K562 (cell line): Measurements from ENCODE around the gene S100A1. TPM values are rescaled to one million over a fixed set of nuclear protein-coding genes. Genes with fewer than 3 reads are reported as not detected.

Experiments used
- BACH1 ChIP-seq: fragments of 200-800 bp; sonication (Bioruptor generic); IDR thresholded peaks from 2 replicates; pipeline ENCODE4 v1.6.1; 2016; ENCODE audit warnings: missing genetic modification characterization, missing compliant biosample characterization
- CXXC5 ChIP-seq: fragments of 250-450 bp; sonication (Bioruptor Pico); IDR thresholded peaks from 2 replicates; pipeline ENCODE4 v1.8.0; 2022; ENCODE audit warnings: inconsistent platforms, mild to moderate bottlenecking, moderate library complexity
- HNRNPLL ChIP-seq: fragments of 200-400 bp; formaldehyde crosslinking; IDR thresholded peaks from 2 replicates; pipeline ENCODE4 v1.6.1; 2017; ENCODE audit warnings: low read length, low read depth, mild to moderate bottlenecking; ENCODE audit not compliant: poor library complexity, severe bottlenecking
- NR4A1 ChIP-seq, 2 experiments: fragments of 250-450 bp in 1 of 2; fragments of 450-650 bp in 1 of 2; sonication (Bioruptor Pico) in 1 of 2; IDR thresholded peaks; 2 replicates each; pipeline versions ENCODE4 v1.4.0 to v1.6.1; 2016 to 2020; ENCODE audit warnings: mild to moderate bottlenecking in 2 of 2, missing compliant biosample characterization in 1 of 2, missing genetic modification characterization in 1 of 2, moderate library complexity in 1 of 2
- PHB2 ChIP-seq: fragments of 450-650 bp; IDR thresholded peaks from 2 replicates; pipeline ENCODE4 v1.6.1; 2017; ENCODE audit warnings: low read depth
- RBM14 ChIP-seq: fragments of 200-400 bp; formaldehyde crosslinking; IDR thresholded peaks from 2 replicates; pipeline ENCODE4 v1.6.1; 2018; ENCODE audit warnings: low read depth, mild to moderate bottlenecking, low read length, moderate library complexity, borderline replicate concordance; ENCODE audit not compliant: insufficient read depth
- SAP30 ChIP-seq: fragments of 200-600 bp; sonication (generic); IDR thresholded peaks from 2 replicates; pipeline ENCODE4 v1.6.1; 2012; ENCODE audit warnings: borderline replicate concordance, low read depth, mild to moderate bottlenecking, moderate library complexity, low read length, control low read depth, inconsistent platforms; ENCODE audit not compliant: insufficient read depth, poor library complexity, severe bottlenecking
- SMAD4 ChIP-seq: fragments of 250-450 bp; sonication (Bioruptor Pico); conservative IDR thresholded peaks from 2 replicates; pipeline ENCODE4 v1.8.0; 2021; ENCODE audit warnings: inconsistent platforms, mild to moderate bottlenecking, moderate library complexity
- TFAM ChIP-seq: fragments of 250-450 bp; sonication (Bioruptor Pico); conservative IDR thresholded peaks from 2 replicates; pipeline ENCODE4 v1.5.0; 2021; ENCODE audit warnings: mild to moderate bottlenecking, moderate library complexity
- THRAP3 ChIP-seq: fragments of 450-650 bp; IDR thresholded peaks from 2 replicates; pipeline ENCODE4 v1.6.1; 2016; ENCODE audit warnings: mild to moderate bottlenecking, inconsistent platforms, borderline replicate concordance
- YY1 ChIP-seq, 3 experiments: IDR thresholded peaks; 2 replicates each; pipeline ENCODE4 v1.6.1; 2011; ENCODE audit warnings: low read length in 2 of 3, mild to moderate bottlenecking in 2 of 3, moderate library complexity in 2 of 3, borderline replicate concordance in 1 of 3, control low read depth in 1 of 3, low read depth in 1 of 3; ENCODE audit not compliant: insufficient read depth in 3 of 3, insufficient replicate concordance in 2 of 3, control insufficient read depth in 1 of 3, insufficient read length in 1 of 3; ENCODE audit errors: extremely low read depth in 1 of 3
- ZNF12 ChIP-seq: sonication (generic); formaldehyde crosslinking; IDR thresholded peaks from 2 replicates; pipeline ENCODE4 v1.4.0; 2020; ENCODE audit warnings: mild to moderate bottlenecking, missing genetic modification reagents
- ZNF124 ChIP-seq: sonication (generic); formaldehyde crosslinking; IDR thresholded peaks from 2 replicates; pipeline ENCODE4 v1.8.1; 2022; ENCODE audit warnings: missing genetic modification reagents
- ZNF174 ChIP-seq: fragments of 250-450 bp; sonication (Bioruptor Pico); IDR thresholded peaks from 2 replicates; pipeline ENCODE4 v1.4.0; 2020; ENCODE audit warnings: mild to moderate bottlenecking
- ZSCAN29 ChIP-seq: fragments of 450-650 bp; IDR thresholded peaks from 2 replicates; pipeline ENCODE4 v1.6.1; 2017
- polyA plus RNA-seq, 8 experiments: library from polyadenylated mRNA; depleted of rRNA in 4 of 8; stranded (reverse) in 5 of 8; unstranded in 3 of 8; fragments of >200 nt; fragmentation: Nextera tagmentation in 2 of 8; fragmentation: Illumina TruSeq in 1 of 8; extraction: Ambion mirVana in 2 of 8; extraction: Trizol in 1 of 8; gene quantifications; 2 replicates each; pipeline versions ENCODE4 v1.2.1 to v1.2.3, GENCODE V29; 2011 to 2014; ENCODE audit warnings: inconsistent platforms in 1 of 8, missing spikeins in 1 of 8
- total RNA-seq, 7 experiments: library from RNA; depleted of rRNA in 6 of 7; stranded (reverse); fragments of >200 nt in 6 of 7; fragmentation: Illumina TruSeq in 2 of 7; extraction: Trizol in 2 of 7; gene quantifications; 2 replicates each; pipeline versions ENCODE4 v1.2.1 to v1.2.3, GENCODE V29; 2011 to 2021; ENCODE audit warnings: low replicate concordance in 1 of 7
- TF ChIP-seq, protein P1 (sequence below): fragments of 250-450 bp; sonication (Bioruptor Pico); IDR thresholded peaks from 2 replicates; pipeline ENCODE4 v1.8.0; 2022; ENCODE audit warnings: moderate library complexity, mild to moderate bottlenecking, inconsistent platforms
- TF ChIP-seq, protein P2 (sequence below): fragments of 250-450 bp; sonication (Bioruptor Pico); IDR thresholded peaks from 2 replicates; pipeline ENCODE4 v1.5.0; 2021
- TF ChIP-seq, protein P3 (sequence below), 2 experiments: fragments of 450-650 bp in 1 of 2; sonication (generic) in 1 of 2; formaldehyde crosslinking in 1 of 2; IDR thresholded peaks in 1 of 2; conservative IDR thresholded peaks in 1 of 2; 2 replicates each; pipeline versions ENCODE4 v1.6.1 to v1.8.1; 2016 to 2023; ENCODE audit warnings: mild to moderate bottlenecking in 2 of 2, moderate library complexity in 2 of 2, inconsistent platforms in 1 of 2, missing genetic modification reagents in 1 of 2
- TF ChIP-seq, protein P4 (sequence below): fragments of 250-450 bp; sonication (Bioruptor Pico); IDR thresholded peaks from 2 replicates; pipeline ENCODE4 v1.4.0; 2020; ENCODE audit warnings: mild to moderate bottlenecking, moderate library complexity, borderline replicate concordance

S100A1 gene
- total and polyA plus RNA-seq, 9 of the 15 experiments (the other 6 are each of a cell fraction or from before 2014, with no cell fraction given) = 0.44 to 30.1 (median 12.7) TPM

DNA sequence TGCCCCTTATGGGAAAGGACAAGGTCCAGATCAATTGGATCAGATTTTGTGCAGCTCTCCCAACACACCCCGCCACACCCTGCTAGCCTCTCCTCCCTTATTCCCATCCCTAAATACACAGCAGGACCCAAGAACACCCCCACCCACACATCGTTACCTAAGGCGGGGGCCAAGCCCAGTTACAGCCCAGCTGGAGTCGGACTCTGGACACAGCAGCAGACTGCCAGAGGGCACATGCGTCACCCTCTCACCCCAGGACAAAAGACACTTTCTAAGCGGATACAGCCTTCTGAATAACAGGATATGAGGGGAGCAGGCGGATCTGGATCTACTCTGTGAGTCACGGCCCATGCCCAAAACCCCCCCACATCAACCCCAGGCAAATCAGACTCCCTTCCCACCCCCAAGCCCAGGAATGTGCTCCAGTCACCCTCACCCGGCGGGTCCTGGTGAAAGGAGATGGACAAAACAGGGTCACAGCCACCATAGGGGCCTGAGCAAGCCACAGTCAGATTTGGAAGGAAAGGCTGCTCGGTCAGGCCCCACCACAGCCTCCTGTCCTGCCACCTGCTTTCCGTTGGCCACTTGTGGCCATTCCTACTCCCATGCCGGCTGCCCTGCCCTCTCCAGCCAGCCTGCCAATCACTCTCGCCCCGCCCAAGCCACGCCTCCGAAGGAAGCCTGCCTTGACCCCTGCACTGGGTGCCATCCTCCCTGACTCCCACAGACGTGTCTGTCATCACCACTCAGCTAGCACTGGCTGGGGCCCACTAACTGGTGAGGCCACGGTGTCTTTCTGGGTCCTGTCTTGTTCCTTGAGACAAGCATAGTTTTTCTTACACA, 19.3 kb upstream of the S100A1 start (continued):
- TF ChIP-seq, protein P1, sequence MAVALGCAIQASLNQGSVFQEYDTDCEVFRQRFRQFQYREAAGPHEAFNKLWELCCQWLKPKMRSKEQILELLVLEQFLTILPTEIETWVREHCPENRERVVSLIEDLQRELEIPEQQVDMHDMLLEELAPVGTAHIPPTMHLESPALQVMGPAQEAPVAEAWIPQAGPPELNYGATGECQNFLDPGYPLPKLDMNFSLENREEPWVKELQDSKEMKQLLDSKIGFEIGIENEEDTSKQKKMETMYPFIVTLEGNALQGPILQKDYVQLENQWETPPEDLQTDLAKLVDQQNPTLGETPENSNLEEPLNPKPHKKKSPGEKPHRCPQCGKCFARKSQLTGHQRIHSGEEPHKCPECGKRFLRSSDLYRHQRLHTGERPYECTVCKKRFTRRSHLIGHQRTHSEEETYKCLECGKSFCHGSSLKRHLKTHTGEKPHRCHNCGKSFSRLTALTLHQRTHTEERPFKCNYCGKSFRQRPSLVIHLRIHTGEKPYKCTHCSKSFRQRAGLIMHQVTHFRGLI (CRISPR knock-in tag) = no peak
- TF ChIP-seq THRAP3 (no peak), HNRNPLL (no peak), ZNF12 (CRISPR knock-in tag) (no peak), ZSCAN29 (no peak), CXXC5 (peak; percentile 27; the same call in 1 of the 2 replicates), TFAM (CRISPR knock-in tag) (no peak), SMAD4 (peak; percentile 81), BACH1 (tag) (no peak), NR4A1 (CRISPR knock-in tag; IDR thresholded peaks at IDR 0.05) (no peak), NR4A1 (tag; IDR thresholded peaks at IDR 0.05) (no peak), SAP30 (no peak), ZNF124 (CRISPR knock-in tag) (no peak), PHB2 (no peak), RBM14 (no peak), ZNF174 (no peak), YY1 (IDR thresholded peaks at IDR 0.05; ENCODE audit: borderline replicate concordance in 1 of 3, control insufficient read depth in 1 of 3, extremely low read depth in 1 of 3, insufficient read depth in 3 of 3, insufficient read length in 1 of 3, insufficient replicate concordance in 2 of 3, low read depth in 1 of 3, low read length in 2 of 3) (peak in 2 of 3 experiments; percentile 22 to 27)
- TF ChIP-seq, protein P2, sequence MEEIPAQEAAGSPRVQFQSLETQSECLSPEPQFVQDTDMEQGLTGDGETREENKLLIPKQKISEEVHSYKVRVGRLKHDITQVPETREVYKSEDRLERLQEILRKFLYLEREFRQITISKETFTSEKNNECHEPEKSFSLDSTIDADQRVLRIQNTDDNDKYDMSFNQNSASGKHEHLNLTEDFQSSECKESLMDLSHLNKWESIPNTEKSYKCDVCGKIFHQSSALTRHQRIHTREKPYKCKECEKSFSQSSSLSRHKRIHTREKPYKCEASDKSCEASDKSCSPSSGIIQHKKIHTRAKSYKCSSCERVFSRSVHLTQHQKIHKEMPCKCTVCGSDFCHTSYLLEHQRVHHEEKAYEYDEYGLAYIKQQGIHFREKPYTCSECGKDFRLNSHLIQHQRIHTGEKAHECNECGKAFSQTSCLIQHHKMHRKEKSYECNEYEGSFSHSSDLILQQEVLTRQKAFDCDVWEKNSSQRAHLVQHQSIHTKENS = no peak
- TF ChIP-seq, protein P3, sequence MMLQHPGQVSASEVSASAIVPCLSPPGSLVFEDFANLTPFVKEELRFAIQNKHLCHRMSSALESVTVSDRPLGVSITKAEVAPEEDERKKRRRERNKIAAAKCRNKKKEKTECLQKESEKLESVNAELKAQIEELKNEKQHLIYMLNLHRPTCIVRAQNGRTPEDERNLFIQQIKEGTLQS (IDR thresholded peaks at IDR 0.05) = peak; percentile 46
- TF ChIP-seq, protein P3 (CRISPR knock-in tag; conservative IDR thresholded peaks at IDR 0.05) = no peak
- TF ChIP-seq, protein P4, sequence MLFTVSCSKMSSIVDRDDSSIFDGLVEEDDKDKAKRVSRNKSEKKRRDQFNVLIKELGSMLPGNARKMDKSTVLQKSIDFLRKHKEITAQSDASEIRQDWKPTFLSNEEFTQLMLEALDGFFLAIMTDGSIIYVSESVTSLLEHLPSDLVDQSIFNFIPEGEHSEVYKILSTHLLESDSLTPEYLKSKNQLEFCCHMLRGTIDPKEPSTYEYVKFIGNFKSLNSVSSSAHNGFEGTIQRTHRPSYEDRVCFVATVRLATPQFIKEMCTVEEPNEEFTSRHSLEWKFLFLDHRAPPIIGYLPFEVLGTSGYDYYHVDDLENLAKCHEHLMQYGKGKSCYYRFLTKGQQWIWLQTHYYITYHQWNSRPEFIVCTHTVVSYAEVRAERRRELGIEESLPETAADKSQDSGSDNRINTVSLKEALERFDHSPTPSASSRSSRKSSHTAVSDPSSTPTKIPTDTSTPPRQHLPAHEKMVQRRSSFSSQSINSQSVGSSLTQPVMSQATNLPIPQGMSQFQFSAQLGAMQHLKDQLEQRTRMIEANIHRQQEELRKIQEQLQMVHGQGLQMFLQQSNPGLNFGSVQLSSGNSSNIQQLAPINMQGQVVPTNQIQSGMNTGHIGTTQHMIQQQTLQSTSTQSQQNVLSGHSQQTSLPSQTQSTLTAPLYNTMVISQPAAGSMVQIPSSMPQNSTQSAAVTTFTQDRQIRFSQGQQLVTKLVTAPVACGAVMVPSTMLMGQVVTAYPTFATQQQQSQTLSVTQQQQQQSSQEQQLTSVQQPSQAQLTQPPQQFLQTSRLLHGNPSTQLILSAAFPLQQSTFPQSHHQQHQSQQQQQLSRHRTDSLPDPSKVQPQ (CRISPR knock-in tag) = no peak
